Measurements from ENCODE around the gene PAQR4.
"Not testable (repeated sequence)": the region's sequence is repeated elsewhere in the genome, so short reads cannot be mapped to it uniquely, and the experiment has no call there.

The PAQR4 gene

DNA sequence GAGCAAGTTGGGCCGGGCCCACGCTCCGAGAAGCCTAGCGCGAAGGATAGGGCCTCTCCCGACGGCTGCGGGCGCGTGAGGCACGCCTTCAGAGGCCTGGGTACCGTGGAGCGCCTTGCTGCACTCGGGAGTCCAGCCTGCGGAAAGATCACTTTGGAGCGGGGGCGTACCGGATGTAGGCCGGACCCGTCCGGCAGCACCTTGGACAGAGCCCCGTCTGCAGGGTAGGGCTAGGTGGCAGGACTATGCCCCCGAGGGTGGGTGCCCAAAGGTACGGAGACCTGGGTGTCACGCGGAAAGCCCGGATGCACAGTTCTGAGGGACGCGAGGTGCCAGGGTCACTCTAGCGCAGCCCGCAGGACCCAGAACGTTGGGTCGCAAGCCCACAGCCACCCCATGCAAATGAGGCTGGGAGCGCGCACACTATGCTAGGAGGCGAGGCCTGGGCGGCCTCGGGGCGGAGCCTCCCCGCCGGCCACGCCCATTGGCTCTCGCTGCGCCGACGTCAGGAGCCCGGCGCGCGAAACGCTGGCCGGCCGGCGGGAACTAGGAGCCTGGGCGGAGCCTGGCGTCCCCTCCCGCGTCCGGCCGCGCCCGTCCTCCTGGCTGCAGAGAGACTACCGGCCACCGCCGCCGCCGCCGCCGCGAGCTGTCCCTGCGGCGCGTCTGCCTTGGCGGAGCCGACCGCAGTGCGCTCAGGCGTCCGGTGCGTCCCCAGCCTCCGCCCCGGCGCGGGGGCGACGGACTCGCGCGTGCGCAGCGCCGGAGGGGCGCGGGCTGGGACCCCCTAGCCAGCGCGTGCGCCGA lies at the start of gene PAQR4:
TSS of gene PAQR4 (plus strand) at position 611 of the 807 bp plus-strand sequence. CDS start 327 bp downstream, outside the sequence.
- peak; percentile 89 for DNase-seq

DNA sequence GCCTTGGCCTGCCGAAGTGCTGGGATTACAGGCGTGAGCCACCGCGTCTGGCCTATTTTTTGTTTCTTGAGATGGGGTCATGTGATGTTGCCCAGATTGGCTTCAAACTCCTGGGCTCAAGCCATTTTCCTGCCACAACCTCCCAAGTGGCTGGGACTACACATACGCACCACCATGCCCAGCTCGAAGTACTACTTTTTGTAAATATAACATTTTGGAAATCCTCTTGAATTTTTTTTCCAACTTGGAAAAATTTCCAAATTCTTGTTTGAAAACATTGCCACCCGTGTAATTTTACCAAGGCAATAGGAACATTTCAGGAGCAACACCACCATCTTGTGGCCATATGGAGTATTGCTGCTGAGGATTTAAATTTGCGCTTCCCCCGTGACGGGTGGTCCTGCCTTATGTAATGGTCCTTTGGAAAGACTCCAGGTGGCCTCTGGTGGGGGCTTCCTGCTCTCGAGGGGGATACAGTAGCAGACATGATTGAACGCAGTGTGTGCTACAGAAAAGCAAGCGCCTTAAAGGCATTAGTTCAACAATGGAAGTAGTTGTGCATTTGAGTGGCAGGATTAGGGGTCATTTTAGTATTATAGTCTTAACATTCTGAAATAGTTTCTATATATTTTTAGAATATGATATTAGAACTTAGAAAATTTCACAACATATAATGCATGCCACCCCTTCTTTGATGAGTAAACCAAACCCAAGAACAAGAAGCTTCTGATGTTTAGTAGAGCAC lies 49.5 kb upstream of the PAQR4 start:
- DNase-seq, result peak; percentile 62

DNA sequence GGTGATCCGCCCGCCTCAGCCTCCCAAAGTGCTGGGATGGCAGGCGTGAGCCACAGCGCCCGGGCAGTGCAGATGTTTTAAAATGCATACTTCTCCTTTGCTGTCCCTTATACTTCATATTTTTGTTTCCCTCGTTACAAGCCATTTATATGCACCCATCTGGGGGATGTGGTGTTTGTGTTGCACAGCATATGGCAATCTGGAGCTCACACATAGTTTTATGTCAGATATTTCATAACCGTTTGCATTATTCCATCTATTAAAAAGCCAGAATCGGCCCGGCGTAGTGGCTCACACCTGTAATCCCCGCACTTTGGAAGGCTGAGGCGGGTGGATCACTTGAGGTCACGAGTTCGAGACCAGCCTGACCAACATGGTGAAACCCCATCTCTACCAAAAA lies 45.7 kb upstream of the PAQR4 start:
- DNase-seq, result no peak

DNA sequence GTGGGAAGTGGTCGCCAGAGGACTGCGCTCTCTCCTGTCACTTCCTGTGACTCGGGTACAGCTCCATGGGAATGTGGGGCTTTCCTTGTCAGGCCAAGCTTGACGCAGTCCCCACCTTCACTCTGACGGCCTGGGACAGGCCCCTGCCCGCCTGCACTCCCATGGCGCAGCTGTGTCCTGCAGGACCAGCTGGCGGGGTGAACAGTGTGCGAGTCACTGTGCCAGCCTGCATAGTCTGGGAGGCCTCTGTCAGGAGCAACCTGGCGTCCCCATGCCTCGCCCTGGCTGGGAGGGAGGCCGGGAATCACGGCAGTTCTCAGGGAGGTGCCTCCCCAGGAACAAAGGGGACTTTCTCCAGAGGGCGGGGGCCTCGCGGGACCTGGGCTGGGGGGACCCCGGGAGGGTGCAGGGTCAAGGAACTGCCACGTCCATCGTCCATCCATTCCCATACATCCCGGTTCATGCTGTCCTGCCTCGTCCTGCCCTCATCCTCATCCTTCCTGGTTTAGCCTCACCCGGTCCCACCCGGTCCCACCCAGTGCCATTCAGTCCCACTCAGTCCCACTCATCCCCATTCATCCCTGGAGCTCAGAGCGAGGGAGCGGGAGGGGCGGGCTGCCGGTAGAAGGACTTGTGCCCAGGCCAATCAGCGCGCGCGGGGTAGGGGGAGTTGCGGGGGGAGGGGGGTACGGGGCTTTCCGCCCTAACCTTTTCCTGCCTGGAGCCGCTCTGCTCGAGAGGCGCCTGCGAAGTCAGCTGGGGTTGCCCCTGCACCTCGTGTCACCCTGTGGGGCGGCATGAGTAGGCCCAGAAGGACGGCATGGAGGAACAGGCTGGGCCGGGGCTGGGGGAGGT lies 44.0 kb upstream of the PAQR4 start:
- no peak for DNase-seq

DNA sequence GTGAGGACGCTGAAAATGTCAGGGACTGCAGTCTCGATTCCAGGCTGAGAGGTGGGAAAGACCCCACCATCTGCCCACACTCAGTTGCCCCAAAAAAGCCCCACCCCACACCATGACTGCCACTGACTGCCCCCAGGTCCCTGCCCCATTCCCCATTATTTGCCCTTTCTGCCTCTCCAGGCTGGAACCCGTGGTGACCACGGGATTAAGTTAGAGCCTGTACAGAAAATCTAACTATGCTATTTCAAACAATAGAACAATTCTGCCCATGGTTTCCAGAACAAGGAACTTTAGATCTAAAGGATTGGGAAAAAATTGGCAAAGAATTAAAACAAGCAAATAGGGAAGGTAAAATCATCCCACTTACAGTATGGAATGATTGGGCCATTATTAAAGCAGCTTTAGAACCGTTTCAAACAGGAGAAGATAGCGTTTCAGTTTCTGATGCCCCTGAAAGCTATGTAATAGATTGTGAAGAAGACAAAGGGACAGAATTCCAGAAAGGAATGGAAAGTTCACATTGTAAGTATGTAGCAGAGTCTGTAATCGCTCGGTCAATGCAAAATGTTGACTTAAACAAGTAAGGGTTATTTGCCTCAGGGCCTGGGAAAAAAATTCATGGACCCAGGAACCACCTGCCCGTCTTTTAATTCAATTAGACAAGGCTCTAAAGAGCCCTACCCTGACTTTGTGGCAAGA lies 43.0 kb upstream of the PAQR4 start:
- DNase-seq, result no peak

DNA sequence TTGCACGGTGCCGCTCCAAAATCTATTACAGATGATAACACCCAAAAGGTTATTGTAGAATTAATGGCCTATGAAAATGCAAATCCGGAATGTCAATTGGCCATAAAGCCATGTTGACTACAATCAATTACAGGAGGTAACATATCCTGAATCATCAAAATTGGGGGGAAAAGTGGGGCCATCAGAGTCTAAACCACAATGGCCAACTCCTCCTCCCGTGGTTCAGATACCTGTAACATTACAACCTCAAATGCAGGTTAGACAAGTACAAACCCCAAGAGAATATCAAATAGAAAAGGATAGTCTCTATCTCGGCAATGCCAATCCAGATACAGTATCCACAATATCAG lies 42.5 kb upstream of the PAQR4 start:
- DNase-seq, result no peak

DNA sequence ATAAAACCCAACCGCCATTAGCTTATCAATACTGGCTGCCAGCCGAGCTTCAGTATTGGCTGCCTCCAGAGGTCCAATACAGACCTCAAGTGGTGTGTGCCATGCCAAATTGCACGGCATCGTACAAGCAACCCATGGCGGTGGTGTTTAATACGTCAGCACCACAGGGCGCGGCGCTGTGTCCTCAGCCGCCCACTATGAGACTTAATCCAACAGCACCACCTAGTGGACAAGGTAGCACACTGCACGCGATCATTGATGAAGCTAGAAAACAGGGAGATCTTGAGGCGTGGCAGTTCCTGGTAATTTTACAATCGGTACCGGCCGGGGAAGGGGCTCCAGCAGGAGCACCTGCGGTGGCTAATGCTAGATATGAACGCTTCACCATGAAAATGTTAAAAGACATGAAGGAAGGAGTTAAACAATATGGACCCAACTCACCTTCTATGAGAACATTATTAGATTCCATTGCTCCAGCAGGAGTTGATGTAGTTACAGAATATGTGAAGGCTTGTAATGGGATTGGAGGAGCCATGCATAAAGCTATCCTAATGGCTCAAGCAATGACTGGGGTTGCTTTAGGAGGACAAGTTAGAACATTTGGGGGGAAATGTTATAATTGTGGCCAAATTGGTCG lies 42.0 kb upstream of the PAQR4 start:
- DNase-seq, result peak; percentile 92

DNA sequence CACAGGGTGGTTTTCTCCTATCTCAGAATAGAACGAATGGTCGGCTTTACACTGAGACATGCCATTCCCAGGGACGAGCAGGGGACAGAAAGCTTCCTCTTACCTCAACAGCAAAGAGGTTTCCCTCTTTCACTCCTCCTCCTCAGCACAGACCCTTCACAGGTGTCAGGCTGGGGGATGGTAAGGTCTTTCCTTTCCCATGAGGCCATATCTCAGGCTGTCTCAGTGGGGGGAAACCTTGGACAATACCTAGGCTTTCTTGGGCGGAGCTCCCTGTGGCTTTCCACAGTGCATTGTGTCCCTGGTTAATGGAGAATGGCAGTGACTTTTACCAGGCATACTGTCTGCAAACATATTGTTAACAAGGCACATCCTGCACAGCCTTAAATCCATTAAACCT lies 41.0 kb upstream of the PAQR4 start:
- not testable (repeated sequence) for DNase-seq

DNA sequence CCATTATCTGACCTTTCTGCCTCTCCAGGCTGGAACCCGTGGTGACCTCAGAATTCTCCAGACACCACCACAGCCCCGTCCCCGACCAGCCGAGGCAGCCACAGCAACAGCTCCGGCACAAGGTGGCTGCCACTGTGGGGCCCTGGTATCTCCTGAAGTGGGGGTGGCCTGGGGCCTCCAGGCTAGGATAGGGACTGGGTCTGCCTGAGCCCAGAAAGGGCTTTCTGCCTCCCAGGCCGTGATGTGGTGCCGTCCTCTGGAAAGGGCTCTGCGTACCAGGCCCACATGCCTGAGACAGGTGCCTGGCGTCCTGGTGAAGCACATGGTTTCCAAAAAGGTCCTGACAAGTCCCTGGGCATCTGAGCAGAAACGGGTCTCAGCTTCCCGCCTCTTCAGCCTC lies 40.4 kb upstream of the PAQR4 start:
- no peak for DNase-seq

DNA sequence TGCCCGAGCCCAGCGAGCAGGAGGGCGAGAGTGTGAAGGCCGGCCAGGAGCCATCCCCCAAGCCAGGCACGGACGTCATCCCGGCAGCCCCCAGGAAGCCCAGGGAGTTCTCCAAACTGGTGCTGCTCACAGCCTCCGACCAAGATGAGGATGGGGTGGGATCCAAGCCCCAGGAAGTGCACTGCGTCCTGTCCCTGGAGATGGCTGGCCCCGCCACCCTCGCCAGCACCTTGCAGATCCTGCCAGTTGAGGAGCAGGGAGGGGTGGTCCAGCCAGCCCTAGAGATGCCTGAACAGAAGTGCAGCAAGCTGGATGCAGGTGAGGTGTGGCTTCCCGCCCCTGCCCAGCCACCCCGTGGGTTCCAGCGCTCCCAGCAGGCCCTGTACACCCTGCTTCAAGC lies 39.5 kb upstream of the PAQR4 start:
- no peak for DNase-seq

DNA sequence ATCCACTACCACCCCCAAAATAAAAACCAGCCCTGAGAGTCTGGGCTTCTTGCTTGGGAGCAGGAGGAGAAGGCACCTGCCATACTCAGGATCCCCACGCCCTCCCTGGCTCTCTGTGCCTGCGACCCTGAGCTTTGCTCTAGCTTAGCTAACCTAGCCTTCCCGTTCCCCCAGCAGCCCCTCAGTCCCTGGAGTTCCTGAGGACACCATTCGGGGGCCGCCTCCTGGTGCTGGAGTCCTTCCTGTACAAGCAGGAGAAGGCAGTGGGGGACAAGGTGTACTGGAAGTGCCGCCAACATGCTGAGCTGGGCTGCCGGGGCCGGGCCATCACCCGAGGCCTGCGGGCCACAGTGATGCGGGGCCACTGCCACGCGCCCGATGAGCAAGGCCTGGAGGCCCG lies 38.9 kb upstream of the PAQR4 start:
- no peak for DNase-seq

DNA sequence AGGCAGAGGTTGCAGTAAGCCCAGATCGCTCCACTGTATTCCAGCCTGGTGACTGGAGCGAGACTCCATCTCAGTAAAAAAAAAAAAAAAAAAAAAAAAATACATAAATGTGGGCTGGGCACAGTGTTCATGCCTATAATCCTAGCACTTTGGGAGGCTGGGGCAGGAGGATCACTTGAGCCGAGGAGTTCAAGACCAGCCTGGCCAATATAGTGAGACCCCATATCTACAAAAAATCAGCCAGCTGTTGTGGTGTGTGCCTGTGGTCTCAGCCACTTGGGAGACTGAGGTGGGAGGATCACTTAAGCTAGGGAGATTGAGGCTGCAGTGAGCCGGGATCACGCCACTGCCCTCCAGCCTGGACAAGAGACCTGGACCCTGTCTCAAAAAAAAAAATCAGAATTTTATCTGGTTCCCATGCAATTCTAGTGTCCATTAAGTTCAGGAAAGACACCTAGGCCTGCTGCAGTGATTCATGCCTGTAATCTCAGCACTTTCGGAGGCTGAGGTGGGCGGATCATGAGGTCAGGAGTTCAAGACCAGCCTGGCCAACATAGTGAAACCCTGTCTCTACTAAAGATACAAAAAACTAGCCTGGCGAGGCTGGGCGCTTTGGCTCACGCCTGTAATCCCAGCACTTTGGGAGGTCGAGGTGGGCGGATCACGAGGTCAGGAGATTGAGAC lies 37.8 kb upstream of the PAQR4 start:
- not testable (repeated sequence) for DNase-seq

DNA sequence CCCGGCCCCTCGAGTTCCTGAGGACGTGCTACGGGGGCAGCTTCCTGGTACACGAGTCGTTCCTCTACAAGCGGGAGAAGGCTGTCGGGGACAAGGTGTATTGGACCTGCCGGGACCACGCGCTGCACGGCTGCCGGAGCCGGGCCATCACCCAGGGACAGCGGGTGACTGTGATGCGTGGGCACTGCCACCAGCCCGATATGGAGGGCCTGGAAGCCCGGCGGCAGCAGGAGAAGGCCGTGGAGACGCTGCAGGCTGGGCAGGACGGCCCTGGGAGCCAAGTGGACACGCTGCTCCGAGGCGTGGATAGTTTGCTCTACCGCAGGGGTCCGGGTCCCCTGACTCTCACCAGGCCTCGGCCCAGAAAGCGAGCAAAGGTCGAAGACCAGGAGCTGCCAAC lies 36.0 kb upstream of the PAQR4 start:
- no peak for DNase-seq

DNA sequence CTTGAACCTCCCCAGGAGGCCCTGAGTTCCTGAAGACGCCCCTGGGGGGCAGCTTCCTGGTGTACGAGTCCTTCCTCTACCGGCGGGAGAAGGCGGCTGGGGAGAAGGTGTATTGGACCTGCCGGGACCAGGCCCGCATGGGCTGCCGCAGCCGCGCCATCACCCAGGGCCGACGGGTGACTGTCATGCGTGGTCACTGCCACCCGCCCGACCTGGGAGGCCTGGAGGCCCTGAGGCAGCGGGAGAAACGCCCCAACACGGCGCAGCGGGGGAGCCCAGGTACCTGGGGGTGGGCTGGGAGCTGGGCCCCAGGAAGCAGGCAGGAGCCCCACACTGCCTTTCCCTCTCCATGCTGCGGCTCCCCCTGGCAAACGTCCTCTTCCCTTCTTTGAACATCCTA lies 35.4 kb upstream of the PAQR4 start:
- DNase-seq, result no peak

DNA sequence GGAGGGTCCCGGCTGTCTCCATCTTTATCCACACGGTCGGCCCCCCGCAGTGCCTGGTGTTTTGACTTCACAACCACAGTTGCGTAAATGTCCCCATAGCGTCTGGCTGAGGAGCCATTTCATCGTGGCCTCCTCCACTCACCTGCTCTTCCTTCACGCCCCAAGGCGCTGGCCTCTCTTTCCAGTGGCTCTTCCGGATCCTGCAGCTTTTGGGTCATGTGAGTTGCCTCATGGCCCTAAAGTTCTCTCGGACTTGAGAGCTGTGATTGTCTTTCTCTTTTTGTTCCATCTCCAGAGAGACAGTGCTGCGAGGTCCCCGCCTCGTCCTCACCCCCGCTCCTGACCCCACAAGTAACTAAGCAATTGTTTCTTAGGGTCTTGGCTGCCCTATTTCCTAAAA lies 34.7 kb upstream of the PAQR4 start:
- no peak for DNase-seq

DNA sequence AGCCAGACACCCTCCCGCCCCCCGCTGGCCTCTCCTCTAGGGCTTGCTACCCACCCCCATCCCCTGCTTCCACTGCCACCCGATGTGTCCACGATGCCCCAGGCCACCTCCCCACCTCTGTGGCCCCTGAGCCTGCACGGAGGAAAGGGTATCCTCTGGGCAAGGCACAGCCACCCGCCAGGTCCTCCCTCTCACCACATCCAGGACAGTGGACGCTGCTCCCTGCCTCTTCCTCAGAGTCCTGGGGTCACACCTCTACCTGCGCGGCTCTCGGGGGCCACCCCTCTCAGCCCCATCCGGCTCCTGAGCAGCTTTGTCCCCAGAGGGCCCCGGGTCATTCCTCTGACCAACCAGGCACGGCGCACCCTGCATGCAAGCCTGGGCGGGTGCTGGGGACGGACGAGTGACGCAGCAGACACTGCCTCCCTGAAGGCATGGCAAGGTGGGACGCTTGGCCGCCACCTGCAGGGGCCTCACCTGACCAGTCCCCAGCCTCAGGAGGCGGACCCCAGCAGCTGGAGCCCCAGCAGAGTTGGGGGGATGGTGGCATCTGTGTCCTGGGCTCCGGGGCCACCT lies 32.6 kb upstream of the PAQR4 start:
- no peak for DNase-seq

DNA sequence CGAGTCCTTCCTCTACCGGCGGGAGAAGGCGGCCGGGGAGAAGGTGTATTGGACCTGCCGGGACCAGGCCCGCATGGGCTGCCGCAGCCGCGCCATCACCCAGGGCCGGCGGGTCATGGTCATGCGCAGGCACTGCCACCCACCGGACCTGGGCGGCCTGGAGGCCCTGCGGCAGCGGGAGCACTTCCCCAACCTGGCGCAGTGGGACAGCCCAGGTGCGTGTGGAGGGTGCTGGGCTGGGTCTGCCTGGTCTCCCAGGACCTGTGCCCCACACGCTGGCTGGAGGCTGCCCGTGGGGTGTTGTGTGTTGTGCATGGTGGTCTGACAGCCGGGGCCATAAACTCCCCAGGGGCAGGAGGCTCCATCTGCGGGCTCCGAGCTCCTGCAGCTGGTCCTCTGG lies 32.0 kb upstream of the PAQR4 start:
- DNase-seq, result no peak

DNA sequence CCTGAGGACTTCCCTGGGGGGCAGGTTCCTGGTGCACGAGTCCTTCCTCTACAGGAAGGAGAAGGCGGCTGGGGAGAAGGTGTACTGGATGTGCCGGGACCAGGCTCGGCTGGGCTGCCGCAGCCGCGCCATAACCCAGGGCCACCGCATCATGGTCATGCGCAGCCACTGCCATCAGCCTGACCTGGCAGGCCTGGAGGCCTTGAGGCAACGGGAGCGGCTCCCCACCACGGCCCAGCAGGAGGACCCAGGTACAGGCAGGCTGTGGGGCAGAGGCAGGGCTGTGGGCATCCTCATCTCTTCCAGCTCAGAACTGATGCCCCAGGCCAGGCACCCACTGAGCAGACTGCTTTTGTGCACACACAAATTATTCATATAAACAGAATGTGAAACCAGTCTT lies 30.9 kb upstream of the PAQR4 start:
- DNase-seq, result no peak

DNA sequence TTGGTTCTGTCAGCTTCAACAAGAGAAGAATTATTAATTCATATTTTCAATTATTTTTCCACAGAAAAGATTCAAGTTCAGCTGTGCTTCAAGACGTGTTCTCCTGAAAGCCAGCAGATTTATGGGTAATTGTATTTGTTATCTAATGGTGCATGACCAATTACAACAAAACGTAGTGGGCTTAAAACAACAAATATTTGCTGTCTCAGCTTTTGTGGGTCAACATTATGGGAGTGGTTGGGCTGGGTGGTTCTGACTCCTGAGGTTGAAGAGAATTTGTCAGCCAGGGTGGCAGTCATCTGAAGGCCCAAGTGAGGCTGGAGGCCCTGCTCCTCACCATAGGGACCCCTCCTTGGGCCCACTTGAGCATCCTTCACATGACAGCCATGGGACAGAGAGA lies 29.2 kb upstream of the PAQR4 start:
- no peak for DNase-seq

DNA sequence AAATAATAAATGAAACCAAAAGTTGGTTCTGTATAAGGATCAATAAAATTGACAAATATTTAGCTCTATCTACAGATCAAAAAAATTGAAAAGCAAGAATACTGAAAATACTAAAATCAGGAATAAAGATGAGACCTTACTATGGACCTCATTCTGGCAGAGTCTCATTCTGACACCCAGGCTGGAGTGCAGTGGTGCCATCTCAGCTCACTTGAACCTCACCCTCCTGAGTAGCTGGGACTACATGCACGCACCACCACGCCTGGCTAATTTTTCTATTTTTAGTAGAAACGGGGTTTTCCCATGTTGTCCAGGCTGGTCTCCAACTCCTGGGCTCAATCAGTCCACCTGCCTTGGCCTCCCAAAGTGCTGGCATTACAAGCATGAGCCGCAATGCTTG lies 27.1 kb upstream of the PAQR4 start:
- no peak for DNase-seq

DNA sequence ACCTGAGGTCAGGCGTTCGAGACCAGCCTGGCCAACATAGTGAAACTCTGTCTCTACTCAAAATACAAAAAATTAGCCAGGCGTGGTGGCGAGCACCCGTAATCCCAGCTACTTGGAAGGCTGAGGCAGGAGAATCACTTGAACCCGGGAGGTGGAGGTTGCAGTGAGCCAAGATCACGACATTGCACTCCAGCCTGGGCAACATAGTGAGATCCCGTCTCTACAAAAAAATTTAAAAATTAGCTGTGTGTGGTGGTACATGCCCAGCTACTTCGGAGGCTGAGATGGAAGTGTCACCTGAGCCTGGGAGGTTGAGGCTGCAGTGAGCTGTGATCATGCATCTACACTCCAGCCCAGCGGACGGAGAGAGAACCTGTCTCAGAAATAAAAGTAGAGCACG lies 25.4 kb upstream of the PAQR4 start:
- DNase-seq, result not testable (repeated sequence)

Measured in stimulated activated CD4-positive, alpha-beta T cell treated with anti-CD3 and anti-CD28 coated beads, Interleukin-15, amount 100 ng/mL, for 24 hours (primary cell).